ENCODE data around the gene DDOST.
A peak's percentile ranks its signal among the peaks of the same experiment; 100 is the strongest.

The DDOST gene

DNA sequence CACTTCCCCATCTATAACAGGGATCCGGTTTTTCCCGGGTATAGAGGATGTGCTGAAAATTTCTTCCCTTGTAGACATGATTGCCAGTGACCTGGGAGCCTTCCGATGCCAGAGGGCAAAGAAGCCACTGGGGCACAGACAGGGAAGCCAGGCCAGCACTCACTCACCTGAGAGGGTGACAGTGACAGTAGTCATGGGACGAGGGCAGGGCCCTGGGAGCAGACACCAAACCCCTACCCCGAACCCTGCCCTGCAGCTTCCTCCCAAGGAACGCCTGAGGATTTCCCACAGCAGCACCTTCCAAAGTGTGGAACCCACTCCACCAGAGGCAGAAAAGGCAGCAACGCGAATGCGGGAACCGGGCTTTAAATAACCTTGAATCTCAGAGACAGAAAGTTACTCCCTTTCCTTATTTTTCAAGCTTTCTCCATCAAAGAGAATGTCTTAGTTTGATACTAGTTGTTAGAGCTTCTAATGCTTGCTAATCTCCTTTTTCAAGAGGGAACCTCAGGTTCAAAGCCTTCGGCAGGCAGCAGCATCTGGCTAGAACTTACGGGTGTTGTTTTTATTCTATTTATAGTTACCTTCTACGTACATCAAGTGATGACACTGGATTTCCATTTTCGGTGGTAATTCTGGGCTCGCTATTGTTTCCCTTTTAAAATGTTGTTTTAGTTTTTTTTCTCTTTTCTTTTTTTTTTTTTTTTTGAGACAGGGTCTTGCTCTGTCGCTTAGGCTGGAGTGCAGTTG, 2.8 kb downstream of the DDOST start:
- peak in 1 of 5 experiments; percentile 10 for DNase-seq

DNA sequence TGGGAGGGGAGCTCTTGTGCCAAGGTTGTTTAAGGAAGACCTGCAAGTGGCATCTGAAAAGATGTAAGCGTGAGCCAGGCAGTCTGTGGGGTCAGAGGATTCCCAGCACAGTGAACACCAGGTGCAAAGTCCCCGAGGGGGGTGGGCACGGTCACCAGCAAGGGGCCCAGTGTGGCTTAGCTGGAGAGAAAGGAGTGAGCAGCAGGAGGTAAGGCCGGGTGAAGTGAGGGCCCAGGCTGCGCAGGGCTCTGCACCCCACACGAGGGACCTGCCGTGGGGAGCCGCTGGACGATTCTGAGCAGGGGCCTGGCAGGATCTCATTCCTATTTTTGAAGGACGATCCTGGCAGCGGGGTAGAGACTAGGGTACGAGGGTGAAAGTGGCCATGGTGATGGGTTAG, 4.1 kb downstream of the DDOST start:
- no peak for DNase-seq

DNA sequence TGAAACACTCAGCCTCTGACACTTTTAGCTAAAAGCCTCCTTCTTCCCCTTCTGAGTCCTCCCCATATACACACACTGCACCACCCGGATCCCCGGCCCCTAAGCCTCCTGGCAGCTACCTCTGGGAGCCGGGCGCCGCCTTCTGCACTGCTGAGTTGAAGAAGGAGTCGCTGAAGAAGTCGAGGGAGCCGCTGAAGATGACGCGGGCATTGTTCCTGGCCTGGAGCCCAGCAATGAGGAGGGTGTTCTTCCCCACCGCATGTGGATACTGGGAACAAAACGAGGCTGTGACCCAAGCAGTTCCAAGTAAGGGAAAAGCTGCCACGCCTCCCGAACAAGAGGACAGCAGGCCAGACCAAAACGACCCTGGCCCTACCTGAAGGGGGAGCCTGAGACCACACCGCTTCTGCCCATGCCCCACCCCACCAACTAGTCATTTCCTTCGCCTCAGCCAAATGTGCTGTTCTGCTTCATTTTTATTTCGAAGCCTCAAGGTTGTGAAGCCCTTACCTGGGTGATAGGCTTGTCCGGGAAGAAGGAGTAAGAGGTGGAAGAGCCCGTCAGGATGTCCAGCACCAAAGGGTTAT, 7.0 kb downstream of the DDOST start:
- DNase-seq, result no peak

DNA sequence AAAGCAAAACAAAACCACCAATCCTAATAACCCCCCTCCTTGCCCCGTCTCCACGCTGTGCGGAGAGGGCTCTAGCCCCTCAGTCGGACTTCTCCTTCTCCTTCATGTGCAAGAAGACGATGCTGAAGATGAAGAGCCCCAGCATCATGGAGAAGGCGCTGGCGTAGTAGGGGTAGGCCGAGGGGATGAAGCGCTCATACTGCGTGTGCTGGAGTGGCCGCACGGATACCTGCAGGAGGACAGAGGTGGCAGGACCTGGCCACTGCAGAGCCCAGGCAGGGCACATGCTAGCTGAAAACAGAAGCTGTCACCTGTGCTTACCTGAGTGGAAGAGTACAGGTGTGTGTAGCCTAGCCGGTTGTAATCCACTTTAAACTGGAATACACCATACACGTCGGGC, 8.9 kb downstream of the DDOST start:
- DNase-seq, result no peak

DNA sequence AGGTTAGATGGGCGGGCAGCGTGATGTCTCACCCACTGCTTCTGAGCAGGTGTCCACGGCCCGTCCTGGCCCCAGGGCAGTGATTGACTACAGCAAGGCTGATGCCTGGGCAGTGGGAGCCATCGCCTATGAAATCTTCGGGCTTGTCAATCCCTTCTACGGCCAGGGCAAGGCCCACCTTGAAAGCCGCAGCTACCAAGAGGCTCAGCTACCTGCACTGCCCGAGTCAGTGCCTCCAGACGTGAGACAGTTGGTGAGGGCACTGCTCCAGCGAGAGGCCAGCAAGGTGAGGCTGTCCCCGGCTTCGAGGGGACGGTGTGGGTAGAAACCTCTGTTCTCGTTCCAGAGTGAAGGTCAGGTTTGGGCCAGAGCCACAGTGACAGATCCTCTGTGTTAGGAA, 12.2 kb downstream of the DDOST start:
- DNase-seq, result no peak

DNA sequence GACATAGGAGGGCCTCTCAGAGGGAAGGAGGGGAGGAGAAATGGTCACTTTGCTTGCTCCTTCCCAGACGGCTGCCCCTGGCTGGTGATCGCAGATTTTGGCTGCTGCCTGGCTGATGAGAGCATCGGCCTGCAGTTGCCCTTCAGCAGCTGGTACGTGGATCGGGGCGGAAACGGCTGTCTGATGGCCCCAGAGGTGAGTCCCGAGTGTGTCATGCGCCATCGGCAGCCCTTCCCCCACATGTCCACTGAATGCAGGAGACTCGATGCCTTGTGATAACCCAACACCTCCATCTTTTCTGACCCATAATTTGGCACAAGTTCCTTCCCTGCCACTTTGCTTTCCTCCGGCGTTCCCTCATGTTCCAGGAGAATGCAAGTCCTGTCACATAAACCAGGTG, 12.7 kb downstream of the DDOST start:
- DNase-seq, result no peak

DNA sequence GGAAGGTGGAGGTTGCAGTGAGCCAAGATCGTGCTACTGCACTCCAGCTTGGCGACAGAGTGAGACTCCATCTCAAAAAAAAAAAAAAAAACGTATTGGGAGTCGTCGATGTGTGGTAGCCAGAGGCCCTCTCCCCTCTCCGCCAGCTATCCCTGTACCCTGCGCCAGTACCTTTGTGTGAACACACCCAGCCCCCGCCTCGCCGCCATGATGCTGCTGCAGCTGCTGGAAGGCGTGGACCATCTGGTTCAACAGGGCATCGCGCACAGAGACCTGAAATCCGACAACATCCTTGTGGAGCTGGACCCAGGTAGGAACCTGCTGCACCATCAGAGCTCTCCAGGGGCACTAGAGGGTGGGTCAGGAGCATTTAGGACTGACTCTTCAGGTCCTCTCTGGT, 15.8 kb downstream of the DDOST start:
- no peak for DNase-seq

DNA sequence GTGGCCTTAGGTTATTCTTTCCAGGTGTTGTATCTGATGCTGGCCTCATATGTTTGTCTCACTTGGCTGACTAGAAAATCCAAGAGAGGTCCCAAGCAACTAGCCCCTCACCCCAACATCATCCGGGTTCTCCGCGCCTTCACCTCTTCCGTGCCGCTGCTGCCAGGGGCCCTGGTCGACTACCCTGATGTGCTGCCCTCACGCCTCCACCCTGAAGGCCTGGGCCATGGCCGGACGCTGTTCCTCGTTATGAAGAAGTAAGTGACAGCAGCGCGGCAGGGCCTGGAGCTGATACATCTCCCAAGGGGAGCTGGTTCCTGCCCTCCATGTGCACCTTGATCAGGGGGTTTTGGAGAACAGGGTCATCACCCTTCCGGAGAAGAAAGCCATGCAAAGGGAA, 16.8 kb downstream of the DDOST start:
- no peak for DNase-seq

DNA sequence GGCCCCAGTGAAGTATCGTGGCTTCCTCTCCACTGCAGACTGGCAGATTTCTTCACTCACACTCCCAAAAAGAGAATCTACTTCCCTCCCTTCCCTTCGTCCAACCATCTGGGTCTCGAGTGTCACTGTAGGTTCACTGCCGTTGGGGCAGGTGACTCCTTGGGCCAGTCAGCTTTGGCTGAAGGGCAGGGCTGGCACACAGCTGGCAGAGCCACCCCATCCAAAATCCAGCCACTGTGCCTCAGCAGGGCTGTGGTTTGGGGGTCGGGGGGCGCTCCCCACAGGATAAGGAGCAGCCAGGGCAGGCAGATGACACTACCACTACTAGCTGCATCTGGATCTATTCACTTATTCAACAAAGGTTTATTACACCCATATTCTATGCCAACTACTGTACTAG, 18.1 kb downstream of the DDOST start:
- DNase-seq, result no peak

DNA sequence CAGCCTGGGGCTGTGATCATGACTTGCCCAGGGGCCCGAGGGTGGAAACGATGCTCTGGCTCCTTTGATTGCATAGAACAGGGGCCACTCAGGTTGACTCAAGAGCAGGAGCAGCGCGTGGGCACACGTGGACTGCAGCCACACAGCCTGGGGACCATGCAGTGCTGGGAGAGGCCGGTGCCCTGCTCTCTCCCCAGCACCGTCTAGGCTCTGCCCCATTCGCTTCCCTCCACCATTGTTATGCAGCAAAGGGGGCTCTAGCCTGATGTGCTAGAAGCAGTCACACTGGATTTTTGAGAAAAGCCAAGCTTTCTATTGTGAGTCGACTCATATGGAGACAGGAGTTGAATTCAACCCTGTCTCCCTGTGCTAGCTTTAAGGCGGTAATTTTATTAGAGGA, 19.2 kb downstream of the DDOST start:
- DNase-seq, result no peak

DNA sequence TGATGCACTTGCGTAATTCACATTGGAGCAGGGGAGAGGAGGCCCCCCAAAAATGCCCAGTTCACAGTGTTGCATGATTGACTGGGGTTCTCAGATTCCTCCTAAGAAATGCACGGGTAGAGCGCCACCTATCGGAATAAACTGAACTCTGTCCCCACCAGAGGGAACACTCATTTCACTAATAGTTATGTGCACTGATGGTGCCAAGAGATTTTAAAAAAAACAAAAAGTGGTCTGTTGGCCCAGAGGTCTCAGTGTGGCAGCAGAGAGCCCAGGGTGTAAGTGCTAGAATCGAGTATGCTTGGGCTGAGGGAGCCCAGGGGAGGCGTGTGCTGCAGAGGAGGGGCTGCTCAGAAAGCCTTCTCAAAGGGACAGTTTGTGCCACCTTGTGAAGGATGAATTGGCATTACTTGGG, 21.0 kb downstream of the DDOST start:
- DNase-seq, result peak in 4 of 5 experiments; percentile 24 to 76 (median 39)

DNA sequence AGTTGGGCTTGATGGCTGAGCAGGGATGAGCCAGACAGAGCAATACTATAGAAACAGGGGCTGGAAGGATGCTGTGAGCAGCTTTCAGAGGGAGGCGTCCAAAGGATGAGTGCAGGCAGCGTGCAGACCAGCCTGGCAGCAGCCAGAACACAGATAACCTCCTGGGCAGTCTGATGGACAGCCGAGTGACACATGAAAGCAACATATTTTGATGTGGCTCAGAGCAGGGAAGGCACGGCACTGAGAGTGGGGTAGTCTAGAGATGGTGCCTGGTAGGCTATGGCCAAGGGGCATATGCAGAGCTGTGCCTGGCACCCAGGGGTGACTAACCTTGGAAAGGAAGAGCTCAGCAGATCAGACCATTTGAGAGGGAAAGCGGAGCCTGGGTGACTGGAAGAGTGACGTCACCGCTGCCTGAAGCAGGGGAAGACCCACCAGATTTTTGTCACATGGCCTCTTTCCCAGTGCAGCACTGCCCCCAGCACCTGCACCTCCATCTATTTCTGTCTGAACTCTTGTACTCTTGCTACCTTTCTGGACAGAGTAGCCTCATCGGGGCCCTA, 24.3 kb downstream of the DDOST start:
- DNase-seq, result no peak

DNA sequence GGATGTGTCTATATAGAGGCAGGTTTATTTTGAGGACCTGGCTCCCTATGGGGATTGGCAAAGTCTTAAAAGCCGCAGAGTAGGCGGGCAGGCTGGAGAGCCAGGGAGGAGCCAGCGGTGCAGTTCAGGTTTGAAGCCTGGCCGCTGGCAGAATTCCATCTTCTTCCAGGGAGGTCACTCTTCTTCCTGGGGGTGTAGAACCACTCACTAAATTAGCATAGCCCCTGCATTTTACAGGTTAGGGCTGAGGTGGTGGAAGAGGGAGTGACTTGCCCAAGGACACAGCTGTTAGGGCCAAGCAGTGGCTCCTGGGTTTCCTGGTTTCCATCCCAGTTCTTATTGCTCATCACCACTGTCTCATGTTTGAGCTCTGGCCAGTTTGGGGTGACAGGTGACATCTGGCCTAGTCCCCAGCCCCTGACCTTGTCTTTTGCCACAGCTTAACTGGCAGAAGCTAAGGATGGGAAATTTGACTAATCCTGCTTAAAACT, 26.5 kb downstream of the DDOST start:
- DNase-seq, result peak in 3 of 5 experiments; percentile 5 to 68 (median 12)

DNA sequence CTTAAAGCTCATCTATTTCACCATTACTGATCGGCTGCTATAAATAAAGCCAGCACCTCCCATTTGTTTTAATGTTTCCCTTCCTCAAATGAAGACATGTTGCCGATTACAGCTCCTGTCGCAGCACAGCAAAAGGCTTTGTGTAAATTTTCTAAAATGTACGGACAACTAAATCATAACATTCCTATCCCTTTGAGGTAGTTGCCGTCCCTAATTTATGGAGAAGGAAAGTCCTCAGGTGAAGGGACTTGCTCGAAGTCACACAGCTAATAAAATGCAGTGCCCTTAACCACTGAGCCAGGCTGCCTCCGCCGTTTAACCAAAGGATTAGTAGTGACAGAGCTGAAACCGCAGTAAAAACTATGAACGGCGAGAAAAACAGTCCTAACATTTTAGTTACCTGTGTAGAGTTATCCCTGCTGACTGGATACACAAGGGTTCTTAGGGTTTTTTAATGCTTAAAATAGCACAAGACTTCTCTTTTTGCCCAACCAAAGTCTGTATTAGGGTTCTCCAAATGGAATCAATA, 27.0 kb downstream of the DDOST start:
- peak in 1 of 5 experiments; percentile 42 for DNase-seq

DNA sequence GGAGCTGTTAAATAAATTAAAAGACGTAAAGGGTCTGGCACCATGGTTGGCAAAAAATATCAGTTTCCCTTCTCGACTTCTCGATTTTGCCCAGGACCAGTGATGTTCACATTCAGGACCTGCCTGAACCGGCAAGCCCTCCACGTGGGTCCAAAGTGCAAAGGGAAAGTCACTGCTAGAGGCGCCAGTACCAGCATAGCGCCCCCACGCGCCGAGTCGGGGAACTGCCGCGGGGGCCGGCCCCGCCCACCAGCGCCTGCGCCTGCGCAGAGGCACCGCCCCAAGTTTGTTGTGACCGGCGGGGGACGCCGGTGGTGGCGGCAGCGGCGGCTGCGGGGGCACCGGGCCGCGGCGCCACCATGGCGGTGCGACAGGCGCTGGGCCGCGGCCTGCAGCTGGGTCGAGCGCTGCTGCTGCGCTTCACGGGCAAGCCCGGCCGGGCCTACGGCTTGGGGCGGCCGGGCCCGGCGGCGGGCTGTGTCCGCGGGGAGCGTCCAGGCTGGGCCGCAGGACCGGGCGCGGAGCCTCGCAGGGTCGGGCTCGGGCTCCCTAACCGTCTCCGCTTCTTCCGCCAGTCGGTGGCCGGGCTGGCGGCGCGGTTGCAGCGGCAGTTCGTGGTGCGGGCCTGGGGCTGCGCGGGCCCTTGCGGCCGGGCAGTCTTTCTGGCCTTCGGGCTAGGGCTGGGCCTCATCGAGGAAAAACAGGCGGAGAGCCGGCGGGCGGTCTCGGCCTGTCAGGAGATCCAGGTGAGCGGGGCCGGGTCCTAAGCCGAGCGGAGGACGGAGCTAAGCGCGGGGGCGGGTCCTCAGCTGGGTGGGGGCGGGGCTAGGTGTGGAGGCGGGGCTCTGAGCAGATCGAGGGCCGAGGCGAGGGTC, 27.7 kb downstream of the DDOST start, which contains the start of gene PINK1:
Gene PINK1, plus strand, starts transcription at position 269 of the 875 bp plus-strand sequence. Its CDS starts 91 bp downstream, at position 360.
- DNase-seq, result peak; percentile 76 to 83 (median 81)

DNA sequence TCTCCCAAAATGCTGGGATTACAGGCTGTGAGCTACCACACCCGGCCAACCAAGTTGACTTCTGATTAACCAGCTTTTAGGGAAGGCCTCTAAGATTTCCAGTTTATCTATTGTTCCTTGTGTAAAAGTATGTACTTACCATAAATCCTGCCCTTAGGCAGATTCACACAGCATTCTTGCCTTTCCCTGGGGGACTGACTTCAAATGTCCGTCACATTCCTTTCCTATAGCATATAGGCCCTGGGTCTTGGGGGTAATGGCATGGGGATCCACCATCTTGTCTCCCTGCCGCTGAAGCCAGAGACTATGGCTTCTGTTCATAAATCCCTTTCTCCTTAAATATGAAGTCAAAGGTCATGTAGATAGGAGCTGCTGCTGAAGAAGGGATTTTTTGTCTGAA, 28.8 kb downstream of the DDOST start:
- no peak for DNase-seq

DNA sequence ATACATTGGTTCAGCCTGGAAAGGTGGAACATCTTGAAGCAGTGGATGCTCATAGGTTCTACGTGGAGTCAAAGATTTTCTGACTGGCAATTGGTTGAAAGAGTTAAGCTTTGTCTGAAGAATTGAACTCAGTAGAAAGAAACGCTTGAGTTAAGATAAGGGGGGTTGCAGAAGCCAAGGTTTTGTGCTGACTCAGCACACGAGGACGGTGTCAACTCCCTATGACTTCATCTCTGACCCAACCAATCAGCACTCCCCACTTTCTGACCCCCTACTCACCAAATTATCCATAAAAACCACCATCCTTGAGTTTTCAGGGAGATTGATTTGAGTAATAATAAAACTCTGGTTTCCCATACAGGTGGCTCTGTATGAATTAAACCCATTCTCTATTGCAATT, 30.4 kb downstream of the DDOST start:
- DNase-seq, result no peak

DNA sequence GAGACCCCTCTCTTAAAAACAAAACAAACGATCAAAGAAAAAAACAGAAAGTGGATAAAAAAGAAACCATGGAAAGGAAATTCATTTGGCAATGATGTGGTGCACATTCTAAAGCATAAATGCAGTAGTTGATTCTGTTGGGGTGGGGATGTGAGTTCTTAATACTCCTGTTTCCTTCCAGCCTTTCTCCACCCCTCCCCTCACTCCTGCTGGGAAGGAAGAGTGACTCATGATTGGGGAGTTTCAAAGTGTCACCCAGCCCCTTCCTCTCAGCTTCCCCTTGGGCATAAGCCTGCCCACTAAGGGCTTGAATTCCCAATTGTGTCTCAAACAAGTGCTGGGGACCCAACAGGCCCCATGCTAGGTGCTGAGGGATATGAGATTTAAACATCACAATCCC, 34.6 kb downstream of the DDOST start:
- no peak for DNase-seq

DNA sequence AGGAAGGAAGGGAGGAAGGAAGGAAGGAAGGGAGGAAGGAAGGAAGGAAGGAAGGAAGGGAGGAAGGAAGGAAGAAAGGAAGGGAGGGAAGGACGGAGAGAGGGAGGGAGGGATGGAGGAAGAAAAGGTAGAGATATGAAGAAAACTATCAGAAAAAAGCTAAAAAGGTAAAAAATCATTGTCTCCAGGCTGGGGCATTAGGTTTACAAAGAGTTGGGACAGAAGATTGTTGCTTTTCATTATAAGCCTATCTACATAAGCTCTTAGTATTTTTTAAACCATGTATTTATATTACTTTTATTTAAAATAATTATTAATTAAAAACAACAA, 35.1 kb downstream of the DDOST start:
- DNase-seq, result no peak

DNA sequence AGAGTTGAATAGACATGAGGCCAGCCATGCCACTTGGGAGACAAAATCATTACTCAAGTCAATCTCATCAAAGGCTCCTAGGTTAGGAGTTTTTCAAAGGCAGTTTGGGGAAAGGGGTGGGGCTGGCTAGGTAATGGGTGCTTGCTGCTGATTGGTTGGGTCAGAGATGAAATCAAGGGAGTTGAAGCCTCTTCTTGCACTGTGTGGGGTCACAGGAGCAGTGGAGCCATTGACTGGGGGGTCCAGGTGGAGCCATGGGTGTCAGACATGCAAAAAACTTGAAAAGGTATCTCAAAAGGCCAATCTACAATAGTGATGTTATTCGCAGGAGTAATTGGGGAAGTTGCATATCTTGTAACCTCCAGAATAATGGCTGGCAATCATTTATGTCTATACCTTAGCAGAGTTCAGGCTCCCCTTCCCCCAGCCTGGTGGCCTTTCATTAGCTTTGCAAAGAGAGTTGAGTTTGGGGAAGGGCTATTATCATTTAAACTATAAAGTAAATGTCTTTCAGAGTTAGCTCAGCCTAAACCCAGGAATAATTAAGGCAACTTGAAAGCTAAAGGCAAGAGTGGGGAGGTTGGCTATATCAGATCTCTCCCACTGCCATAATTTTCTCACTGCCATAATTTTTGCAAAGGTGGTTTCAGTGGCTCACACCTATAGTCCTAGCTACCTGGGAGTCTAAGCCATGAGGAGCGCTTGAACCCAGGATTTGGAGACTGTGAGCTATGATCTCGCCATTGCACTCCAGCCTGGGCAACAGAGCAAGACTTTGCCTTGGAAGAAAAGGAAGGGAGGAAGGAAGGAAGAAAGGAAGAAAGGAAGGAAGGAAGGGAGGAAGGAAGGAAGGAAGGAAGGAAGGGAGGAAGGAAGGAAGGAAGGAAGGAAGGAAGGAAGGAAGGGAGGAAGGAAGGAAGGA, 35.7 kb downstream of the DDOST start:
- DNase-seq, result no peak

DNA sequence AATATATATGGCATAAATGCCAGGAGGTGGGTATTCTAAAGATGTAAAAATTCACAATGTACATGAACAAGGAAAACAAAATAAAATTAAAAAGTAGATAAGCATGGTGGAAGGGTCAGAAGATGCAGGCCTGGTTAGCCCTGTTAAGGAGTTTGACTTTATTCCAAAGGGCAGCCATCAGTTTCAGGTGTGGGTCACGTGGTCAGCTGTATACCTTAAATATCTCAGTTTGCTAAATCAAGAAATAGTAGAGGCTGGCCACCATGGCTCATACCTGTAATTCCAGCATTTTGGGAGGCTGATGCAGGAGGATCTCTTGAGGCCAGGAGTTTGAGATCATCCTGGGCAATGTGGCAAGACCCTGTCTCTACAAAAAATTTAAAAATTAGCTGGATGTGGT, 36.5 kb downstream of the DDOST start:
- no peak for DNase-seq

DNA sequence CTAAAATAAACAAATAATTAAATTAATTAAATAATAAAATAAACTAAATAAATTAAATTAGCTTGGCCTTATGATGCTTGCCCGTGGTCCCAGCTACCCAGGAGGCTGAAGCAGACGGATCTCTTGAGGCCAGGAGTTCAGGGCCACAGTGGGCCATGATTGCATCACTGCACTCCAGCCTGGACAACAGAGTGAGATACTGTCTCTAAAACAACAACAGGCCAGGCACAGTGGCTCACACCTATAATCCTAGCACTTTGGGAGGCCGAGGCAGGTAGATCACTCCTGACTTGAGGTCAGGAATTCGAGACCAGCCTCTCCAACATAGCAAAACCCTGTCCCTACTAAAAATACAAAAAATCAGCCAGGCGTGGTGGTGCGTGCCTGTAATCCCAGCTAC, 40.2 kb downstream of the DDOST start:
- DNase-seq, result no peak
